Bone marrow (tissue), 2 donors: Measurements from ENCODE around the gene ARHGEF10L.
A peak's percentile ranks its signal among the peaks of the same experiment; 100 is the strongest.
"Not testable (repeated sequence)": the region's sequence is repeated elsewhere in the genome, so short reads cannot be mapped to it uniquely, and the experiment has no call there.

ENCODE experiments used
- DNase-seq, 2 donors: peaks; one replicate each; lab custom pipeline; 2025; lab: John Stamatoyannopoulos, UW

ARHGEF10L gene

GRCh38 chr1:17612831-17613230, 73.3 kb downstream of the ARHGEF10L start:
- DNase-seq = no peak

- no peak for DNase-seq
These were observed 75.1 kb downstream of the ARHGEF10L start for GRCh38 chr1:17614586-17614985.

GRCh38 chr1:17615157-17615556, 75.7 kb downstream of the ARHGEF10L start:
- no peak for DNase-seq

GRCh38 chr1:17615959-17616358, 76.5 kb downstream of the ARHGEF10L start:
- no peak for DNase-seq

GRCh38 chr1:17616731-17617279, 77.3 kb downstream of the ARHGEF10L start:
- DNase-seq = no peak

- DNase-seq = peak in 1 of 2 donors; percentile 38
These were observed 78.5 kb downstream of the ARHGEF10L start for GRCh38 chr1:17617787-17618557.

GRCh38 chr1:17618558-17619247, 79.2 kb downstream of the ARHGEF10L start:
- peak in 1 of 2 donors; percentile 38 for DNase-seq

- DNase-seq = no peak
These were observed 81.0 kb downstream of the ARHGEF10L start for GRCh38 chr1:17620448-17620847.

GRCh38 chr1:17621691-17622090, 82.2 kb downstream of the ARHGEF10L start:
- no peak for DNase-seq

- no peak for DNase-seq
These were observed 83.3 kb downstream of the ARHGEF10L start for GRCh38 chr1:17622823-17623222.

GRCh38 chr1:17624611-17625233, 85.2 kb downstream of the ARHGEF10L start:
- no peak for DNase-seq

- no peak for DNase-seq
These were observed 87.9 kb downstream of the ARHGEF10L start for GRCh38 chr1:17627239-17628052.

GRCh38 chr1:17629046-17629445, 89.5 kb downstream of the ARHGEF10L start:
- DNase-seq = not testable (repeated sequence)

GRCh38 chr1:17629460-17629859, 90.0 kb downstream of the ARHGEF10L start:
- DNase-seq = no peak

GRCh38 chr1:17630048-17630830, 90.7 kb downstream of the ARHGEF10L start:
- DNase-seq = peak in 1 of 2 donors; percentile 56

- DNase-seq = no peak
These were observed 91.5 kb downstream of the ARHGEF10L start for GRCh38 chr1:17630986-17631385.

- DNase-seq = no peak
These were observed 91.9 kb downstream of the ARHGEF10L start for GRCh38 chr1:17631410-17631809.

- DNase-seq = no peak
These were observed 92.6 kb downstream of the ARHGEF10L start for GRCh38 chr1:17632106-17632505.

GRCh38 chr1:17632541-17633184, 93.2 kb downstream of the ARHGEF10L start:
- no peak for DNase-seq

GRCh38 chr1:17633654-17634053, 94.2 kb downstream of the ARHGEF10L start:
- DNase-seq = no peak
